Measurements from ENCODE around the gene ELAPOR1. TPM values are rescaled to one million over a fixed set of nuclear protein-coding genes. Genes with fewer than 3 reads are reported as not detected.

Gene ELAPOR1
- polyA plus RNA-seq, 1 donor: 66.0 TPM

- no CpG with 5 or more reads among the region's 2 CpGs for WGBS (ENCODE audit: insufficient coverage, low lambda C conversion rate)
- peak; percentile 47 to 78 for DNase-seq
- no peaks in the 10 kb centered on the region for H3K9me3 ChIP-seq (ENCODE audit: control insufficient read depth, low read depth, low read length)
- peaks cover 17% of the 10 kb centered on the region for H3K4me1 ChIP-seq (ENCODE audit: control insufficient read depth, insufficient read depth, low read length)
- peak overlapping the region; percentile 61 for H3K27ac ChIP-seq (ENCODE audit: low read length)
- no peaks in the 10 kb centered on the region for H3K27me3 ChIP-seq (ENCODE audit: control insufficient read depth, insufficient read depth, low read length)
- no peak overlapping the region for H3K4me3 ChIP-seq (ENCODE audit: low read length)
- H3K36me3 ChIP-seq (ENCODE audit: control insufficient read depth, insufficient read depth, low read length): no peaks in the 10 kb centered on the region
Measured at GRCh38 chr1:109156916-109157385, 43.0 kb downstream of the ELAPOR1 start.

GRCh38 chr1:109158433-109158832 is 44.5 kb downstream of the ELAPOR1 start:
- Histone ChIP-seq H3K4me1 (ENCODE audit: control insufficient read depth, insufficient read depth, low read length) (peaks cover 8% of the 10 kb centered on the region), H3K9me3 (ENCODE audit: control insufficient read depth, low read depth, low read length) (no peaks in the 10 kb centered on the region), H3K36me3 (ENCODE audit: control insufficient read depth, insufficient read depth, low read length) (no peaks in the 10 kb centered on the region), H3K27me3 (ENCODE audit: control insufficient read depth, insufficient read depth, low read length) (no peaks in the 10 kb centered on the region), H3K4me3 (ENCODE audit: low read length) (no peak overlapping the region), H3K27ac (ENCODE audit: low read length) (no peak overlapping the region)
- no peak for DNase-seq
- 100% methylated on average over 2 of the region's 7 CpGs for WGBS (ENCODE audit: insufficient coverage, low lambda C conversion rate)

- Histone ChIP-seq H3K36me3 (ENCODE audit: control insufficient read depth, insufficient read depth, low read length) (no peaks in the 10 kb centered on the region), H3K4me1 (ENCODE audit: control insufficient read depth, insufficient read depth, low read length) (peaks cover 8% of the 10 kb centered on the region), H3K9me3 (ENCODE audit: control insufficient read depth, low read depth, low read length) (no peaks in the 10 kb centered on the region), H3K27ac (ENCODE audit: low read length) (no peak overlapping the region), H3K27me3 (ENCODE audit: control insufficient read depth, insufficient read depth, low read length) (no peaks in the 10 kb centered on the region), H3K4me3 (ENCODE audit: low read length) (no peak overlapping the region)
- DNase-seq: no peak
- WGBS (ENCODE audit: insufficient coverage, low lambda C conversion rate): no CpG with 5 or more reads among the region's 3 CpGs
Measured at GRCh38 chr1:109159326-109159725, 45.4 kb downstream of the ELAPOR1 start.

- no peak overlapping the region for H3K27ac ChIP-seq (ENCODE audit: low read length)
- no peaks in the 10 kb centered on the region for H3K27me3 ChIP-seq (ENCODE audit: control insufficient read depth, insufficient read depth, low read length)
- DNase-seq: no peak
- no peaks in the 10 kb centered on the region for H3K36me3 ChIP-seq (ENCODE audit: control insufficient read depth, insufficient read depth, low read length)
- WGBS (ENCODE audit: insufficient coverage, low lambda C conversion rate): 88% methylated on average over 5 of the region's 7 CpGs
- H3K4me1 ChIP-seq (ENCODE audit: control insufficient read depth, insufficient read depth, low read length): peaks cover 8% of the 10 kb centered on the region
- no peaks in the 10 kb centered on the region for H3K9me3 ChIP-seq (ENCODE audit: control insufficient read depth, low read depth, low read length)
- no peak overlapping the region for H3K4me3 ChIP-seq (ENCODE audit: low read length)
Measured at GRCh38 chr1:109160071-109160840, 46.3 kb downstream of the ELAPOR1 start.

- peaks cover 2% of the 10 kb centered on the region for H3K36me3 ChIP-seq (ENCODE audit: control insufficient read depth, insufficient read depth, low read length)
- H3K9me3 ChIP-seq (ENCODE audit: control insufficient read depth, low read depth, low read length): no peaks in the 10 kb centered on the region
- peaks cover 1% of the 10 kb centered on the region for H3K4me1 ChIP-seq (ENCODE audit: control insufficient read depth, insufficient read depth, low read length)
- no peaks in the 10 kb centered on the region for H3K27me3 ChIP-seq (ENCODE audit: control insufficient read depth, insufficient read depth, low read length)
- WGBS (ENCODE audit: insufficient coverage, low lambda C conversion rate): no CpG with 5 or more reads among the region's 12 CpGs
- H3K4me3 ChIP-seq (ENCODE audit: low read length): no peak overlapping the region
- DNase-seq: peak in 1 of 2 donors; percentile 47
- no peak overlapping the region for H3K27ac ChIP-seq (ENCODE audit: low read length)
Measured at GRCh38 chr1:109161858-109162606, 48.1 kb downstream of the ELAPOR1 start.

- no peak overlapping the region for H3K27ac ChIP-seq (ENCODE audit: low read length)
- no peak overlapping the region for H3K4me3 ChIP-seq (ENCODE audit: low read length)
- no peaks in the 10 kb centered on the region for H3K27me3 ChIP-seq (ENCODE audit: control insufficient read depth, insufficient read depth, low read length)
- H3K9me3 ChIP-seq (ENCODE audit: control insufficient read depth, low read depth, low read length): no peaks in the 10 kb centered on the region
- H3K4me1 ChIP-seq (ENCODE audit: control insufficient read depth, insufficient read depth, low read length): no peaks in the 10 kb centered on the region
- H3K36me3 ChIP-seq (ENCODE audit: control insufficient read depth, insufficient read depth, low read length): peaks cover 3% of the 10 kb centered on the region
- DNase-seq: no peak
Measured at GRCh38 chr1:109162626-109163025, 48.7 kb downstream of the ELAPOR1 start.

GRCh38 chr1:109163551-109163950 is 49.6 kb downstream of the ELAPOR1 start:
- no peak overlapping the region for H3K27ac ChIP-seq (ENCODE audit: low read length)
- peaks cover 6% of the 10 kb centered on the region for H3K36me3 ChIP-seq (ENCODE audit: control insufficient read depth, insufficient read depth, low read length)
- DNase-seq: no peak

More at GRCh38 chr1:109163551-109163950, 49.6 kb downstream of the ELAPOR1 start:
- H3K9me3 ChIP-seq (ENCODE audit: control insufficient read depth, low read depth, low read length): no peaks in the 10 kb centered on the region
- no peak overlapping the region for H3K4me3 ChIP-seq (ENCODE audit: low read length)
- no peaks in the 10 kb centered on the region for H3K4me1 ChIP-seq (ENCODE audit: control insufficient read depth, insufficient read depth, low read length)
- no peaks in the 10 kb centered on the region for H3K27me3 ChIP-seq (ENCODE audit: control insufficient read depth, insufficient read depth, low read length)

Other genes starting within 250 kb of the ELAPOR1 start
- gene GPSM2, start 237.1 kb upstream of the ELAPOR1 start, polyA plus RNA-seq: 15.1 TPM
- gene CLCC1, start 150.6 kb upstream of the ELAPOR1 start, polyA plus RNA-seq: 25.5 TPM
- 8.9 TPM for gene WDR47, start 72.0 kb upstream of the ELAPOR1 start, polyA plus RNA-seq
- 43.0 TPM for gene TAF13, start 38.1 kb upstream of the ELAPOR1 start, polyA plus RNA-seq
- gene TMEM167B, start 23.4 kb upstream of the ELAPOR1 start, polyA plus RNA-seq: 31.5 TPM
- 112 TPM for gene SARS1, start 99.8 kb downstream of the ELAPOR1 start, polyA plus RNA-seq
- gene CELSR2, start 135.4 kb downstream of the ELAPOR1 start, polyA plus RNA-seq: 11.3 TPM
- gene PSRC1, start 169.0 kb downstream of the ELAPOR1 start, polyA plus RNA-seq: 12.9 TPM
- 13.8 TPM for gene MYBPHL, start 192.9 kb downstream of the ELAPOR1 start, polyA plus RNA-seq

Data from large intestine (tissue), 3 donors.